Superior temporal gyrus (tissue), 1 donor: Measurements from ENCODE around the gene CASK.
"Not testable (repeated sequence)": the region's sequence is repeated elsewhere in the genome, so short reads cannot be mapped to it uniquely, and the experiment has no call there.

Experiments used
- DNase-seq: peaks from one replicate; pipeline ENCODE4 v3.0.0-alpha.2; 2016; ENCODE audit errors: extremely low spot score

Gene CASK

GRCh38 chrX:41516456-41516855 is 406.9 kb downstream of the CASK start:
- no peak for DNase-seq

DNA sequence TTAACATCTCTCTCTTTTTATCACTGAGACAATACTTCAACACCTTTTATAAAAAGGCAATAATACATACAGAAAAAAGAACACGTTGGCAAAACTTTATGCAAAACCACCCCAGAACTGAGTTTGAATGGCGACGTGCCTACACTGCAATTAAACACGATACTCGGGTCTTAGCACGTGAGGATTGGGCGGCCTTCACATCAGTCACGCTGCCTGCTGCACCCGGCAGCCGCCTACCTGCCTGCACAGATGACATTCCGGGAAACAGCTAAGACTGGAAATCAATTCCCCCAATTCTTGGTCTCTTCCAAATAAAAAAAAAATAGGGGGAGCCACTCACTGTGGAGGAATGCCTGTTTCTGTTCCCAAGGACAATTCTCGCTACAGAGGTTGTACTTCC is 408.0 kb downstream of the CASK start:
- no peak for DNase-seq

GRCh38 chrX:41514179-41514578 is 409.2 kb downstream of the CASK start:
- no peak for DNase-seq

DNA sequence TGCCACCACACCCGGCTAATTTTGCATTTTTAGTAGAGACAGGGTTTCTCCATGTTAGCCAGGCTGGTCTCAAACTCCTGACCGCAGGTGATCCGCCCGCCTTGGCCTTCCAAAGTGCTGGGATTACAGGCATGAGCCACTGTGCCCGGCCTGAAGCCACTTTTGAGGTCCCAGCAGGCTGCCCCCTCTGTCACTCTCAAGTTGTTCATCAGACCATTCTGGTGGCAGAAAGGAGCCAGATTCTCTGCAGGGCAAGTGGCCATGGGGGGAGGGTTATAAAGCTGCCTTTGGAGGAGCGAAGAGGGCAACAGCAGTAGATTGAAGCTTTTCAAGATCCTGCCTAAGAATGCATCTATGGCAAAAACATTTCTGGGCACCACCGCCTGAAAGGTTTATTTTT is 410.5 kb downstream of the CASK start:
- DNase-seq = not testable (repeated sequence)

DNA sequence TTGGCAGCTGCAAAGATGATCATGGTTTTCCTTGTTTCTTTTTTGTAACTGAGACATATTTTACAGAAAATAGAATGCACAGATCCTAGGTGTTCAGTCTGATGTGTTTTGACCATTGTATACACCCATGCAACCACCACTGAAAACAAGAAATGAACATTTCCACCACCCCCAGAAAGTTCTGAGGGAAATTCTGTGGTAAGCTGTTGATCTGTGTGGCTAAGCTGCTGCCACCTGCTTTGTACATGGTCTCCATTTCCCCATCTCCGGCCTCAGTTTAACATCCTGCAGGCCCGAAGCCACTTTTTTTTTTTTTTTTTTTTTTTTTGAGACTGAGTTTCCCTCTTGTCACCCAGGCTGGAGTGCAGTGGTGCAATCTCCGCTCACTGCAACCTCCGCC is 411.0 kb downstream of the CASK start:
- no peak for DNase-seq

DNA sequence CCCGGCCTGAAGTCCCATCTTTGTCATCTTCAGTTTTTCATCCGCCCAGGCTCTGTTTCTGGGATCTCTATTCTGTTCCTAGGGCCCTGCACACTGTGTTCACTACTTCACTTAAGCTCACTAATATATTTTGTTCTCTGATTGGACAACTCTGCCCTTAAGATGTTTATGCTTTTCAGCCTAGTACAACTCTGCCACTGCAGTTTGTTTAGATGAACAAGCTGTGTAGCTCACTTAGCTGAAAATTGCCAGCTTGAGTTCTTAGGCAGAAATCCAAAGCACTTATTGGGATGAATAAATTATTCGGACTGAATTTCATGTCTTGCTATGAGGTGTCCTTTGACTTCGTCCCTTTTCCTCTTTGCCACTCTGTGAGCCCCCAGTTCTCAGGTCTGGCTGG is 415.4 kb downstream of the CASK start:
- no peak for DNase-seq

- DNase-seq = no peak
Measured at GRCh38 chrX:41502004-41502403, 421.4 kb downstream of the CASK start.

GRCh38 chrX:41499984-41500383 is 423.4 kb downstream of the CASK start:
- DNase-seq = no peak

- no peak for DNase-seq
Measured at GRCh38 chrX:41499195-41499594, 424.2 kb downstream of the CASK start.

- peak; percentile 41 for DNase-seq
Measured at GRCh38 chrX:41491267-41492004, 431.9 kb downstream of the CASK start.

DNA sequence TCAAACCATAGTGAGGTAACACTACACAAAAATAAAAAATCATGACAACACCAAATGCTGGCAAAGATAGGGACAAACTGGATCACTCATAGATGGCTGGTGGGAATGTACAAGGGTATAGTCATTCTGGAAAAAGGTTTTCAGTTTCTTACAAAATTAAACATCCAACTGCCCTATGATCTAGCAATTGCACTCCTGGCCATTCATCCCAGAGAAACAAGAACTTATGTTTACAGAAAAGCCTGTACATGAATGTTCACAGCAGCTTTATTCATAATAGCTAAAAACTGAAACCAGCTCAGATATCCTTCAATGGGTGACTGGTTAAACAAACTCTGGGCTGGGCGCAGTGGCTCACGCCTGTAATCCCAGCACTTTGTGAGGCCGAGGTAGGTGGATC is 432.9 kb downstream of the CASK start:
- DNase-seq = no peak

DNA sequence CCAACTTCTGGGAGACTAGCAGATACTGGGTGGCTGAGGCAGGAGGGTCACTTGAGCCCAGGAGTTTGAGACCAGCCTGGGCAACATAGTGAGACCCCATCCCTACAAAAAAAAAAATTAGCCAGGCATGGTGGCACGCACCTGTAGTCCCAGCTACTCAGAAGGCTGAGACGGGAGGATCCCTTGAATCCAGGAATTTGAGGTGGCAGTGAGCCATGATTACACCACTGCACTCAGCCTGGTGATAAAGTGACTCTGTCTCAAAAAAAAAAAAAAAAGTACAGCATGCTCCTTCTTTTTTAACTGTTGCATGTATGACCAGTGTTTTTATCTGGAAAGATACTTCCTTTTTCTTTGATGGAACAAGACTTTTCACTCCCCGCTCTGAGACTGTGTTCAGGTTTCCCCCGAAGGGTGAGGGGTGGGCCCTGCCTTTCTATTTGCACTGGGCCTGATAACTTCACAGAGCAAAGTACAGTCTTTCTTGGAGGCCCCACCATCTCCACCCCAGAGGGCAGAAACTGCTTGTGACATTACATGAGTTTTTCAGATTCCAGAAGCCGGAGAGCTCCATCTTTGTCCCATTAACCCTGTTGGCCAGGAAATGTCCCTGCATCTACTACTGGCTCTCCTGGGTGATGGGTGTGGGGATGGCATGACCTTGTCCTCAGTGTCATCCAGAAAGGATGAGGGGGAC is 441.1 kb downstream of the CASK start:
- DNase-seq = no peak

DNA sequence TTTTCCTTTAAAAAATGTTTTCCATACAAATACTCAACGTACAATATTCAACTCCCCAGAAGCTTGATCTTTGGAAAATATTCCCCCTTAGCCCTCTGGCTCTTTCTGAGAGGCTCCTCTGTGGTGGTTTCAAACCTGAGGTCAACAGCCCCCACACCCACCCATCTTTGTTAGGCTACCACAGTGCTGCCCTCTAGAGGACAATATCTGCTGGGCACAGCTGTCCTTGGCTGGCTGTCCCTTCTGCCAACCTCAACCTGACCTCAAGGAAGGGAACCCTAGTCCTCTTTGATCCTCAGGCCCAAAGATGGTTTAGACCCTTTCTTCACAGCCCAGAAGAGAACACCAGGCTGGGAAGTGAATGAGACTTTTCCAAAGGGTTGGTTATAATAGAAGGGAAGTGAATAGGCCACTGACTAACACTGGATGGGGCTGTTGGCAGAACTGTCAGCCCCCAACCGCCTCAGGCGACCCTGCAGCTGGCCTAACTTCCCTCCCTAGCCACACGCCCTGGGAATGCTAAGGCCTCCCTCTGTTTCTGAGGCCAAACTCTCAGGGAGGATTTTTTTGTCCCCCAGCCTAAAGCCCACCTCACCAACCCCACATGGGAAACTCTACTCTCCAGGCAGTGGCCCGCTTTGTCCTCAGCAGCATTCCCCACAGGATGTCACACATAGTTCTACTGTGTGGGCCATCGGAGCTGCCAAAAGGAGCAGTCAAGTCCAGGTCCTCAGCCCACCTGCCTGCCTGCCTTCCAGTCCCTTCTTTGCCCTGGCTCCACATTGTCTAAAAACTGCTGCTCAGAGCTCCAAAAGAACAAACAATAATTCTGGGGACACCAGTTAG is 441.9 kb downstream of the CASK start:
- no peak for DNase-seq

GRCh38 chrX:41480508-41481260 is 442.7 kb downstream of the CASK start:
- DNase-seq = no peak

GRCh38 chrX:41478381-41478911 is 444.9 kb downstream of the CASK start:
- DNase-seq = peak; percentile 18

GRCh38 chrX:41475591-41476241 is 447.6 kb downstream of the CASK start:
- no peak for DNase-seq

GRCh38 chrX:41475191-41475590 is 448.2 kb downstream of the CASK start:
- DNase-seq = no peak

DNA sequence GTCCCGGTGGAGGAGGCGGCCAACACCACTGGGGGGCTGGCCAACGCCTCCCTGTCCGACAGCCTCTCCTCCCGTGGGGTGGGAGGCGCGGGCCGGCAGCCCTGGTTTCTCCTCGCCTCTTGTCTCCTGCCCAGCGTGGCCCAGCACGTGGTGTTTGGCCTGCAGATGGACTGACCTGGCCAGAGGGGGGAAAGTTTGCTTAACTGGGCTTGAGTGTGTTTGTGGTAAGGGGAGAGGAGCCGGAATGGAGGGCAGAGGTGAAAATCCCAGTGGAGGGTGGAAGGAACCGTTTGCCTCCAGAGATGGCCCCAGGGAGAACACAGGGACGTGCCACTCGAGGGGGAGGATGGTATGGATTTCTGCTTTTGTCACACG is 448.6 kb downstream of the CASK start:
- no peak for DNase-seq

DNA sequence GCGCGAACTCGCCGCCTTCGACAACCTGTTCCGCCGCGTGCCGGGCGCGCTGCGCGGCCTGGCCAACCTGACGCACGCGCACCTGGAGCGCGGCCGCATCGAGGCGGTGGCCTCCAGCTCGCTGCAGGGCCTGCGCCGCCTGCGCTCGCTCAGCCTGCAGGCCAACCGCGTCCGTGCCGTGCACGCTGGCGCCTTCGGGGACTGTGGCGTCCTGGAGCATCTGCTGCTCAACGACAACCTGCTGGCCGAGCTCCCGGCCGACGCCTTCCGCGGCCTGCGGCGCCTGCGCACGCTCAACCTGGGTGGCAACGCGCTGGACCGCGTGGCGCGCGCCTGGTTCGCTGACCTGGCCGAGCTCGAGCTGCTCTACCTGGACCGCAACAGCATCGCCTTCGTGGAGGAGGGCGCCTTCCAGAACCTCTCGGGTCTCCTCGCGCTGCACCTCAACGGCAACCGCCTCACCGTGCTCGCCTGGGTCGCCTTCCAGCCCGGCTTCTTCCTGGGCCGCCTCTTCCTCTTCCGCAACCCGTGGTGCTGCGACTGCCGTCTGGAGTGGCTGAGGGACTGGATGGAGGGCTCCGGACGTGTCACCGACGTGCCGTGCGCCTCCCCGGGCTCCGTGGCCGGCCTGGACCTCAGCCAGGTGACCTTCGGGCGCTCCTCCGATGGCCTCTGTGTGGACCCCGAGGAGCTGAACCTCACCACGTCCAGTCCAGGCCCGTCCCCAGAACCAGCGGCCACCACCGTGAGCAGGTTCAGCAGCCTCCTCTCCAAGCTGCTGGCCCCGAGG is 449.2 kb downstream of the CASK start:
- no peak for DNase-seq

GRCh38 chrX:41472231-41472815 is 451.0 kb downstream of the CASK start:
- no peak for DNase-seq
